MM.1S (cell line): ENCODE results near the gene LMBRD1.

Experiments used
- DNase-seq: peaks from one replicate; pipeline ENCODE4 v3.0.0-alpha.2; 2015
- H2AFZ ChIP-seq: fragments of 300-600 bp; sonication (generic); 2 replicates; pipeline ENCODE4 v1.6.0; 2016; ENCODE audit warnings: antibody characterized with exemption, low read length
- H3F3A ChIP-seq: fragments of 300-600 bp; sonication (generic); 2 replicates; pipeline ENCODE4 v1.6.1; 2016; ENCODE audit warnings: mild to moderate bottlenecking, antibody characterized with exemption, low read length, moderate library complexity, mixed read lengths; ENCODE audit not compliant: insufficient read depth
- H3K27ac ChIP-seq: fragments of 300-600 bp; sonication (generic); 2 replicates; pipeline ENCODE4 v1.5.1; 2016; ENCODE audit warnings: mild to moderate bottlenecking, low read length
- H3K27me3 ChIP-seq: fragments of 300-600 bp; sonication (generic); replicated peaks from 2 replicates; pipeline ENCODE4 v1.6.0; 2016; ENCODE audit warnings: low read length; ENCODE audit not compliant: insufficient read depth
- H3K36me3 ChIP-seq: fragments of 300-600 bp; sonication (generic); replicated peaks from 2 replicates; pipeline ENCODE4 v1.6.1; 2016; ENCODE audit warnings: mild to moderate bottlenecking, low read length, mixed read lengths; ENCODE audit not compliant: insufficient read depth
- H3K4me1 ChIP-seq: fragments of 300-600 bp; sonication (generic); 2 replicates; pipeline ENCODE4 v1.6.1; 2016; ENCODE audit warnings: low read length, mixed read lengths
- H3K4me2 ChIP-seq: fragments of 300-600 bp; sonication (generic); 2 replicates; pipeline ENCODE4 v1.6.0; 2016; ENCODE audit warnings: low read depth, low read length
- H3K4me3 ChIP-seq: fragments of 300-600 bp; sonication (generic); 2 replicates; pipeline ENCODE4 v1.5.1; 2016; ENCODE audit warnings: low read length, mixed read lengths
- H3K79me2 ChIP-seq: fragments of 300-600 bp; sonication (generic); 2 replicates; pipeline ENCODE4 v1.6.1; 2016; ENCODE audit warnings: mixed run types, low read length, mixed read lengths
- H3K9ac ChIP-seq: fragments of 300-600 bp; sonication (generic); 2 replicates; pipeline ENCODE4 v1.6.1; 2016; ENCODE audit warnings: low read length, mixed read lengths
- H3K9me2 ChIP-seq: fragments of 300-600 bp; sonication (generic); replicated peaks from 2 replicates; pipeline ENCODE4 v1.6.1; 2016; ENCODE audit warnings: mild to moderate bottlenecking, low read length, mixed read lengths; ENCODE audit not compliant: insufficient read depth
- H3K9me3 ChIP-seq: fragments of 300-600 bp; sonication (generic); replicated peaks from 2 replicates; pipeline ENCODE4 v1.6.1; 2016; ENCODE audit warnings: mild to moderate bottlenecking, low read length, mixed read lengths; ENCODE audit not compliant: insufficient read depth
- H4K20me1 ChIP-seq: fragments of 300-600 bp; sonication (generic); 2 replicates; pipeline ENCODE4 v1.6.1; 2016; ENCODE audit warnings: mild to moderate bottlenecking, low read length, moderate library complexity, mixed read lengths; ENCODE audit not compliant: insufficient read depth
- CTCF ChIP-seq: fragments of 300-600 bp; sonication (generic); IDR thresholded peaks from 2 replicates; pipeline ENCODE4 v1.5.1; 2016; ENCODE audit warnings: antibody characterized with exemption, low read length, mixed read lengths
- EZH2 ChIP-seq: fragments of 300-600 bp; sonication (generic); optimal IDR thresholded peaks from 2 replicates; pipeline ENCODE3; 2017; ENCODE audit warnings: low read depth, mild to moderate bottlenecking, antibody characterized with exemption, low read length, mixed read lengths
- EZH2phosphoT487 ChIP-seq: fragments of 300-600 bp; sonication (generic); IDR thresholded peaks from 2 replicates; pipeline ENCODE4 v1.6.1; 2018; ENCODE audit warnings: antibody characterized with exemption, low read length

The LMBRD1 gene

GRCh38 chr6:69820018-69820417 is 23.2 kb upstream of the LMBRD1 start:
- TF ChIP-seq EZH2 (no peak), EZH2phosphoT487 (no peak), CTCF (no peak)

GRCh38 chr6:69819138-69819537 is 22.3 kb upstream of the LMBRD1 start:
- Histone ChIP-seq H4K20me1 (no peaks in the 10 kb centered on the region), H3F3A (no peaks in the 10 kb centered on the region), H3K9me3 (no peaks in the 10 kb centered on the region), H2AFZ (no peak overlapping the region), H3K4me2 (no peak overlapping the region), H3K9ac (no peak overlapping the region), H3K4me3 (no peak overlapping the region), H3K27me3 (no peaks in the 10 kb centered on the region), H3K36me3 (no peaks in the 10 kb centered on the region), H3K9me2 (no peaks in the 10 kb centered on the region), H3K27ac (no peak overlapping the region), H3K79me2 (no peaks in the 10 kb centered on the region), H3K4me1 (peaks cover 7% of the 10 kb centered on the region; the same call in 1 of the 2 replicates)
- DNase-seq: no peak
- TF ChIP-seq CTCF: no peak
- TF ChIP-seq EZH2: no peak
- no peak for TF ChIP-seq EZH2phosphoT487

More at GRCh38 chr6:69820018-69820417, 23.2 kb upstream of the LMBRD1 start:
- no peaks in the 10 kb centered on the region for H3K36me3 ChIP-seq
- peaks cover 7% of the 10 kb centered on the region; the same call in 1 of the 2 replicates for H3K4me1 ChIP-seq
- no peak overlapping the region for H3K27ac ChIP-seq
- DNase-seq: no peak
- no peaks in the 10 kb centered on the region for H4K20me1 ChIP-seq
- H3F3A ChIP-seq: no peaks in the 10 kb centered on the region
- H3K4me2 ChIP-seq: no peak overlapping the region
- no peaks in the 10 kb centered on the region for H3K9me2 ChIP-seq
- H3K9me3 ChIP-seq: no peaks in the 10 kb centered on the region
- H3K9ac ChIP-seq: no peak overlapping the region
- no peaks in the 10 kb centered on the region for H3K79me2 ChIP-seq
- H3K27me3 ChIP-seq: no peaks in the 10 kb centered on the region
- H2AFZ ChIP-seq: no peak overlapping the region
- no peak overlapping the region for H3K4me3 ChIP-seq

GRCh38 chr6:69818223-69818930 is 21.6 kb upstream of the LMBRD1 start:
- Histone ChIP-seq H3K9me3 (no peaks in the 10 kb centered on the region), H2AFZ (no peak overlapping the region), H3K9ac (no peak overlapping the region), H3K79me2 (no peaks in the 10 kb centered on the region), H3K9me2 (no peaks in the 10 kb centered on the region), H3K36me3 (no peaks in the 10 kb centered on the region), H3K4me2 (no peak overlapping the region), H3K4me1 (peaks cover 13% of the 10 kb centered on the region), H3K27me3 (no peaks in the 10 kb centered on the region), H3F3A (no peaks in the 10 kb centered on the region), H4K20me1 (no peaks in the 10 kb centered on the region), H3K27ac (no peak overlapping the region), H3K4me3 (no peak overlapping the region)
- DNase-seq: no peak
- TF ChIP-seq EZH2 (no peak), CTCF (no peak), EZH2phosphoT487 (no peak)
